ENCODE data around the gene MDM4.
"Not testable (repeated sequence)": the region's sequence is repeated elsewhere in the genome, so short reads cannot be mapped to it uniquely, and the experiment has no call there.

Gene MDM4

DNA sequence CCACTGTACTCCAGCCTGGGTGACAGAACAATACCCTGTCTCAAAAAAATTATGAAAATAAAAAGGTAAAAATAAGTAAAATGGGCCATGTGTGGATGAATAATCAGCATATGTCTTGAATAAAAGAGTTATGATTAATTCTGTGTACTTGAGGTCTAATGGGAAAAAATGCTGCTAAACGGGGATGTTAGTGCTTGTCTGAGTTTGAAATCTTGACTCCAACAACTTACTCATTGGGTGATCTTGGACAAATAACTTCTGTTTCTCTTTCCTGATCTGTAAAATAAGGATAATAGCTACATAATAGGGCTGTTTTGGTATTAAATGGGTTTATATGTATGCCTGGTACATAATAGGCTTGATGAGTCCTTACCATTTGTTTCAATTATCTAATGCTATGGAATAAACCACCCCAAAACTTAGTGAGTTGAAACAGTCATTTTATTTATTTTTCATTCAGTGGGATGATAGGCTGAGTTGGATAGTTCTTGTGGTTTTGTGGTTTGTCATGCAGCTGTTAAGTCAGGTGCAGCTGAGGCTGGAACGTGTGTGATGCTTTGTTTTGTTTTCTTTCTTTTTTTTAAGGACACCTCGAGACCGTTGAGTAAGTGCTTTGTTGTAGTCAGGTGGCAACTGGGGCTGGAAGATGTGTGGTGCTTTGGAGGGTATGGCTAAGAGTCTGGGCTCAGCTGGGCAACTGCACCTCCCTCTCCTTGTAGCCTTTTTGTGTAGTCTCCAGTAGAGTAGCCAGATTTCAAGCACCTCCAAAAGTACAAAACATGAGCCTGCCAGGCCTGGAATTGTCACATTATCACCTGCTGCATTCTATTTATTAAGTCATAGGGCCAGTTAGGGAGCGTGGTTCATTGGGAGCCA is 4.9 kb downstream of the MDM4 start:
- no peak for FAIRE-seq

DNA sequence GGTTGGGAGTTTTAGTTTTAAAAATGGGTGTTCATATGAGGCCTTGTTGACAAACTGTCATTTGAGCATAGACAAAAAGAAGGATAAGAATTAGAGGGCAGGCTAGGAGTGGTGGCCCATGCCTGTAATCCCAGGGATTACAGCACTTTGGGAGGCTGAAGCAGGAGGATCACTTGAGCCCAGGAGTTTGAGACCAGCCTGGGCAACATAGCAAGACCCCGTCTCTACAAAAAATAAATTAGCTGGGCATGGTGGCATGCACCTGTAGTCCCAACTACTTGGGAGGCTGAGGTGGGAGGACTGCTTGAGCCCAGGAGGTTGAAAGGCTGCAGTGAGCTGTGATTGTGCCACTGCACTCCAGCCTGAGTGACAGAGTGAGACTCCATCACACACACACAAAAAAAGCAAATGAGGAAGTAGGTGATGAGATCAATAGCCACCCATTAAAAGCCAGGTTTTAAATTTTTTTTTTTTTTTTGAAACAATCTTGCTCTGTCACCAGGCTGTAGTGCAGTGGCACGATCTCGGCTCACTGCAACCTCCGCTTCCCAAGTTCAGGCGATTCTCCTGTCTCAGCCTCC is 5.8 kb downstream of the MDM4 start:
- not testable (repeated sequence) for FAIRE-seq

DNA sequence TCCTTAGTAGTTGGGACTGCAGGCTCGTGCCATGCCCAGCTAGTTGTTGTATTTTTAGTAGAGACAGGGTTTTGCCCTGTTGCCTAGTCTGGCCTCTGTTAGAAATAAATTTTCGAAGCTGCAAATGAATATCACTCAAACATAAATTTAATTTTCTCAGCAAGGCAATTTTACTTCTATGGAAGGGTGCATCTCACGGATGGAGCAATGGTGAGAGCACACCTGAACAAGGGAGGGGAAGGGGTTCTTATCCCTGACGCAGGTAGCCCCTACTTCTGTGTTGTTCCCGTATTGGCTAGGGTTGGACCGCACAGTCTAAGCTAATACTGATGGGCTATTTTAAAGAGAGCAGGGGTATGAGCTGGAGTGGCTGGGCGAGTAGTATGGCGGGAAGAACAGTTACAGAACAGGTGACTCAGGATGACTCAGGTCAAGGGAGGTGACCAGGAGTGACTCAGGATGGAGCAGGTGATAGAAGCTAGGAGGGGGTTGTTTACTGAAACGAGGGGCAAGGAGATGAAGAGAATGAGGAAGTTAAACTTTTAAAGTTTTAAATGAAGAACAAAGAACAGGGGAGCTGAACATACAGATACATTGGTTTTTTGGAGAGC is 7.5 kb downstream of the MDM4 start:
- no peak for FAIRE-seq

DNA sequence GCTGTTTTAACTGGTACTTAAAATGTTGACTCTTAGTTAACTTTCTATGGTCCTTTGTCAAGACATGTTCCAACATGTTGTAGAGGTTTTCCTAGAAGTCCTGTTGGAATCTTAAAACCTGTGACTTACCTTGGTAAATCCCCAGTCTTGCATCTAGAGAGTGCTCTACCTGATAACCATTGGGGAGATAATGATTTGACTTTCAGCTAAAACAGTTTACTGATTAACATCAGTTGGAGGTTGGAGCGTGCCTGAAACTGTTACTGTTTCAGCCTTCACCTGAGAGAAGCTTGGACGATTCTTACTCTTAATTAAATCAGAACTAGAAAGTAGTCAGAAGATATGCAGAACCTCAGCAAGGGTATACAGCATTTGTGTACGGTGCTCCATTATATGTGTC is 8.8 kb downstream of the MDM4 start:
- no peak for FAIRE-seq

DNA sequence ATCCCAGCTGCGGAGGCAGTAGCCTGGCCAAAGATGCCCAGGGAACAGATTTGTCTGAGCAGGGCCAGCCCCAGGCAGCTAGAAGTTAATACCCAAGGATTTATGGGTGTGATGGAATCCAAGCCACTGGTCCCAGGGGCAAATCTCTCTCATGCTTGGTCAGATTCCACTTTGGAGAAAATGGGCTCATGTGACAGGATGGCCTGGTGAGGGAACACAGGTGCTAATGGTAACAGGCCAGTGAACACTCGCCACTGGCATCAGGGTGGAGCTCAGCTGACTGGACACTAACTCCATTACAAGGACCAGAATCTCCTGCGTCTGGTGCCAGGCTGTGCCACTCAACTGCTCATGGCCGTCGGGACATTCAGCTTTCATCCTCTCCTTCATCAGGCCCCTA is 12.0 kb downstream of the MDM4 start:
- no peak for FAIRE-seq

DNA sequence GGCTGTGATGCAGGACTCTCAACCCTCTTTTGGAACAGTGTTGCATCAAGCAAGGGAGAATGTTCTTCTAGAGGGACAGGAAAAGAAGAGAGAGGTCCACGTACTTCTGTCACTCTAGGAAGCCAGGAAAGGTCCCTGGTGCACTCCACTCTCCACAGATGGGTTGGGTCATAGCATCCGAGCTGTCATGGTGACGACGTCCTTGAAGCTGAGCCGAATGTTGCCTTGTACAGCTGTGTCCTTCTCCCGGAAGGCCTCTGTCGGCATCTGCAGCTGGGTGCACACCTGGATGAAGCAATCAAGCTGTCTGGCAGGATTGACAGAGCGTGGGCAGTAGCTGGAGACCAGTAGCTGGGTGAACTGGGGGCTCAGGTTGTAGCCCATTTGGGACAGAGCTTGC is 12.5 kb downstream of the MDM4 start:
- no peak for FAIRE-seq

DNA sequence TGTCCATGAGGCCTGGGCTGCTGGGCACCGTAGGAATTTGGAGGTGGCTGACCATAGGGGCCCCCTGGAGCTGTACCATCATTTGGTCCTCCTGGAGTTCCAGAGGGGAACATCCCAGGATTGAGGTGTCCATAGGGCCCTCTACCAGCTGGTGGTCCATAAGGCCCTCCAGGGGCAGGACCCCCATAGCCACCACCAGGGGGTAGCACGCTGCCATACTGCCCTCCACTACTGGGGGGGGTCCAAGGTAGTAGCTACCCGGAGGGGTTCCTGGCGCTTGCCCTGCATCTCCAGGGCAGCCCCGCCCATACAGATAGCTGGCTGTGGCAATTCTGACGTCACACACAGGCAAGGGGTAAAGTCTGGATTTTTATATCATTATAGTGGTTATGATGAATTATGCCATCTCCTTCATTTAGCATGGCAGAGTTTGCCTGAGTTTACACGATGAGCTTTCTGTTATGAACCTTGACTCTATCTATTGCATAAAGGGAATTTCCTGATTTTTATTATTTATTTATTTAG is 13.2 kb downstream of the MDM4 start:
- FAIRE-seq, result no peak

DNA sequence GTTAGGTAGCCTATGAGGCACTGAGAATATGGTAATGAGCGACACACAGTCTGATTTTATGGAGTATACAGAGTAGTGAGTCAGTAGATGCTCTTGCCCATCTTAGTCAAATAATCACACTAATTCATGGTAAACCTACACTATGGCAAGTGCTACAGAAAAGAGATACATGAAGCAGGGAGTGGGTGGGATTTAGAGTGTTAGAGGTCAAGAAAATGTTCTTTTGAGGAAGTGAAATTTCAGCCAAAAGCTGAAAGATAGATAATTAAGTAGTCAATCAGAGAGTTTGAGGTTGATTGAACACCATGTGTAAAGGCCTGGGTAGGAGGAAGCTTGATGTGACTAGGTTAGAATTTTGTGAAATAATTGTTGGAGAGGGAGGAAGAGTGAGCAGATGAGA is 14.7 kb downstream of the MDM4 start:
- no peak for FAIRE-seq

DNA sequence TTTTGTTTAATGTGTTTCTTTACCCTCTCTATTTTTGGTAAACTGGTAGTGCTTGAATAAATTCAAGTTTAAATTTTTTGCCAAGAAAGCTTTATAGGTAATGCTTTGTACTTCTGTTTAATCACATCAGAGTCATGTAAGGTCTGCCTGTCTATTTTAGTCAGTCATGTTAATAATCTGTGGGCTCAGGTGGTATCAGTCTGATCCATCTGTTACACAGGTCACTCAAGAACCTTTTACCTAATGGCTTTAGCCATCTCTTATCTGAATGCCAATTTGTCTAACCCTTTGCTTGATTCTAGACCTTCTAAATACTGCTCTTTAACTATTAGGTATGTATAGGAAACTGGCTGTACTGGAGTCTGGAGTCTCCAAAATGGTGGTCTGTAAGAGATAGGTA is 16.6 kb downstream of the MDM4 start:
- no peak for FAIRE-seq

DNA sequence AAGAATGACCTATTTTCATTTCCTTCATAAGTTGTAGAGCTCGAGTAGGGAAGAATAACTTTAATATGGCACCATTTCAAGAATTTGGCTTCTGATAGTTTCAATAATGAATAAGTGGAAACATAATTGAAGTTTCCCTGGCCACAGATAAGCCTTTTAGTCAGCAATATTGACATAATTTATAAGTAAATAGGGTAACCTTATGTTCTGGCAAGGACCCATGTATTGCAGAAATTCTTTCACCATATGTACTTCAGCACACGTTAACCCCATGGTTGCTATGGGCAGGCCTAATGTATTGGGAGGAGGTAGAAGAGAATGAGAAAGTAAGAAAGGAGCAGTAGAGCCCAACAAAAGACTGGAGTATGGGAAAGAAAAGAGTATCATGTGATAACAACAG is 25.4 kb downstream of the MDM4 start:
- no peak for FAIRE-seq

DNA sequence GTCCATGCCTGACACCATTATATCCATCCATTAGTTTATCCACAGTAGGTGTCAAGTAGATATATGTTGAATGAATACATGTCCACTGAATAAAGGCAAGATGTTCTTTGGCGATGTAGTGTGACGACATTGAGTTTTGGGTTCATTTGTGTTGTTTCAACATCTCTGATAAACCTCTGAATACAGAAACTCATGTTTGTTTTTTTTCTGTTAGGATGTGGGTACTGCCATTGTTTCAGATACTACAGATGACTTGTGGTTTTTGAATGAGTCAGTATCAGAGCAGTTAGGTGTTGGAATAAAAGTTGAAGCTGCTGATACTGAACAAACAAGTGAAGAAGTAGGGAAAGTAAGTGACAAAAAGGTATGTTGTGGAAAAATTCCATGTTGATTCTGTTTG is 28.1 kb downstream of the MDM4 start:
- FAIRE-seq, result no peak

DNA sequence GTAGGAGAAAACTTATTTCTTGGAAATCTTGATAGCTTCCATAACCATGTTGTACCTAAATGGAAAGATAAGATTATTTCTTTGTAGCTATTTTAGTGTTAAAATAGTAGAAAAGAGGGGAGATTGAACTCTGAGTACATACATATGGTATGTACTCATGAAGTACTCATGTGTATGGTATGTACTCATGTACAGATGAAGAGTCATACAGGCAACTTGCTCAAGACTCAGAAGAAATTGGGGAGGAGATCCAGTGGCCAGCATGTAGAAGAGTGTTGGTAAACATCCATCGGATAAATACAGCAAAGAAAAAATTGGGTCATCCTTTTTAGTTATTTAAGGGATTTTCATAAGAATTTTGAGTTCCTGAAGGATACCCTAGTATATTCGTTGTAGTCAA is 29.0 kb downstream of the MDM4 start:
- FAIRE-seq, result no peak

DNA sequence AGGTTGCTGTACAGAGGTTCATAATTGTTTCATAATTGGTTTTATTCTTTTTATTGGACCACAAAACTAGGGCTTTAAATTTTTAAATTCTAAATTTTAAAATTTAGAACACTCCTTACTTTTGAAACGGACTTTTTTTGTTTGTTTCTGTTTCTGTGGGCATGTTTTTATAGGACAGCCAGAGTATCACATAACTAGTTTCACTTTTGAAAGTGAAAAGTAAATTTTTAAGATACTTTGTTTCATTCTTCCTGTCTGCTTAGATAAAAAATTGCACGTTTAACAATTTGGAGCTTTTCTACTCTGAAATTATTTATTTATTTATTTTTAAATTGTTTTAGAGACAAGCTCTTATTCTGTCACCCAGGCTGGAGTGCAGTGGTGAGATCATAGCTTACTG is 29.7 kb downstream of the MDM4 start:
- FAIRE-seq, result no peak

DNA sequence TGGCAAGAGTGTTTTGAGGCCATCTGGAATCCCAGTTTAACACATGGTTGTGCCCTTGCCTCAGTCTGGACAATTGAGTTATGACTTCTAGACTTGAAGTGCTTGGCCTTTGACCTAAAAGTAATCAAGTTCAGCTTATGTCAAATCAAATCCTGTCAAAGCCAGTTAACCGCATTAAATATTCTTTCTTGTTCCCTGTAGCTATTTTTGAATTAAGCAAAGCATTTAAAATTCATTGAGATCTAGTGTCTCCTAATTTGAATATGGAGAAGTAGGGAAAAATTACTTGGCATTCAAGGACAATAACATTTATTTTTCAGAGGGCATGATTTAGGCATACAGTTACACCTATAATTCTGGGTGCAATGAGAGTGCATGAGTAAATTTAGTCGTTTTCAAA is 32.1 kb downstream of the MDM4 start:
- FAIRE-seq, result no peak

DNA sequence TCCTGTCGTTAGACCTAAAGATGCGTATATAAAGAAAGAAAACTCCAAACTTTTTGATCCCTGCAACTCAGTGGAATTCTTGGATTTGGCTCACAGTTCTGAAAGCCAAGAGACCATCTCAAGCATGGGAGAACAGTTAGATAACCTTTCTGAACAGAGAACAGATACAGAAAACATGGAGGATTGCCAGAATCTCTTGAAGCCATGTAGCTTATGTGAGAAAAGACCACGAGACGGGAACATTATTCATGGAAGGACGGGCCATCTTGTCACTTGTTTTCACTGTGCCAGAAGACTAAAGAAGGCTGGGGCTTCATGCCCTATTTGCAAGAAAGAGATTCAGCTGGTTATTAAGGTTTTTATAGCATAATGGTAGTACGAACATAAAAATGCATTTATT is 33.1 kb downstream of the MDM4 start:
- no peak for FAIRE-seq

DNA sequence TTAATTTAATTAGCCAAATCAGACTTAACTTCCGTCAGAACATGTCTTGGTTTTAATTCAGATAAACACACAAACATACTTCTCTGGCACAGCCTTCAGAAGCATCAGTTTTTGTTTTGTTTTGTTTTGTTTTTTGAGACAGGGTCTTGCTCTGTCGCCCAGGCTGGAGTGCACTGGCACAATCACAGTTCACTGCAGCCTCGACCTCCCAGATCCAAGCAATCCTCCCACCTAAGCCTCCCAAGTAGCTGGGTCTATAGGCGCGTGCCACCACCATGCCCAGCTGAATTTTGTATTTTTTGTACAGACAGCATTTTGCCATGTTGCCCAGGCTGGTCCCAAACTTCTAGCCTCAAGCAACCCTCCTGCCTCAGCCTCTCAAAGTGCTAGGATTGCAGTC is 34.7 kb downstream of the MDM4 start:
- FAIRE-seq, result no peak

DNA sequence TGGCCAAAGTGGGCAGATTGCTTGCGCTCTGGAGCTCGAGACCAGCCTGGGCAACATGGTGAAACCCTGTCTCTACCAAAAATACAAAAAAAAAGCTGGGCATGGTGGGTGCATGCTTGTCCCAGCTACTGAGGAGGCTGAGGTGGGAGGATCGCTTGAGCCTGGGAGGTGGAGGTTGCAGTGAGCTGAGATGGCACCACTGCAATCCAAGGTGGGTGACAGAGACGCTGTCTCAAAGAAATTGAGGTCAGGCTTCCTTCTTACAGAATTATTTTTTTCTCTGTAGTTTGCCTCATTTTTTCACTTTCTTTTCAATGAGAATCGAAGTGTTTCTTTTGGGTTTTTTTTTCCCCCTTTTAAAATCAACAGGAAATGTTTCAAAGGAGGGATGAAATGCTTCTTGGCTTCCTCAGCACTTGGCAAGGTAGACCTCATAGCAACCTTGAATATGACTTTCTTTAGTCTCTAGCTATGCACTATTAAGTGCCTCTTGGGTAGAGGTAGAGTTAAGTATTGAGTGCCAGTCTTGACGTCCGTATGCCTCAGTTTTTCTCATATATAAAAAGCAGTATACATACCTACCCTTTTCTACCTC is 40.3 kb downstream of the MDM4 start:
- FAIRE-seq, result no peak

DNA sequence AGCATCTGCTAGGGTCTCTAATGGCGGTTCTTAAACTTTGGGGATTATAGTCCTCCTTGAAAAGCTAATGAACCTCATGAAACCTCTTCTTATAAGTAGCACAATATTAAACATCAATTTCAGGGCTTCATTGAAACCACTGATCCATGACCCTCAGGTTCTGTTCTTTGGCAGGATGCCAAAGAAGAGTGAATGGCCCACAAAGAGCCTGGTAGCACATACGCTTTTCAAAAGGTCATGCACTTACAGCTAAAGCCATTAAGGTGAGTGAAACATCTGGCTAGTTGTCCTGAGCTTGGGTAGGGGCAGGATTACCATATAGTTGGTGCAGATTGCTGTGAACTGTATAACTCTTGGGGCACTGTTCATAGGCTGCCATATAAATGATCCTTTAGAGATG is 42.3 kb downstream of the MDM4 start:
- no peak for FAIRE-seq

DNA sequence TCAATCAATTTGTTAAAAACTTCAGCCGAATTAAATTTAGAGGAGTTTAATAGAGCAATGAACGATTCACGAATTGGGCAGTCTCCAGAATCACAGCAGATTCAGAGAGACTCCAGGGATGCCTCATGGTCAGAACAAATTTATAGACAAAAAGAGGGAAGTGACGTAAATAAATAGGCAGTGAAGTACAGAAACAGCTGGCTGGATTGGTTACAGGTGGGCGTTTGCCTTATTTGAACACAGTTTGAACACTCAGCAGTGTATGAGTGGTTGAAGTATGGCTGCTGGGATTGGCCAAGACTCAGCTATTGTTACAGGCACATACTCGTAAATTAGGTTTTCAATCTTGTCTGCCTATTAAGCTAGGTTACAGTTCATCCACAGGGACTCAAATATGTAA is 43.8 kb downstream of the MDM4 start:
- FAIRE-seq, result not testable (repeated sequence)

DNA sequence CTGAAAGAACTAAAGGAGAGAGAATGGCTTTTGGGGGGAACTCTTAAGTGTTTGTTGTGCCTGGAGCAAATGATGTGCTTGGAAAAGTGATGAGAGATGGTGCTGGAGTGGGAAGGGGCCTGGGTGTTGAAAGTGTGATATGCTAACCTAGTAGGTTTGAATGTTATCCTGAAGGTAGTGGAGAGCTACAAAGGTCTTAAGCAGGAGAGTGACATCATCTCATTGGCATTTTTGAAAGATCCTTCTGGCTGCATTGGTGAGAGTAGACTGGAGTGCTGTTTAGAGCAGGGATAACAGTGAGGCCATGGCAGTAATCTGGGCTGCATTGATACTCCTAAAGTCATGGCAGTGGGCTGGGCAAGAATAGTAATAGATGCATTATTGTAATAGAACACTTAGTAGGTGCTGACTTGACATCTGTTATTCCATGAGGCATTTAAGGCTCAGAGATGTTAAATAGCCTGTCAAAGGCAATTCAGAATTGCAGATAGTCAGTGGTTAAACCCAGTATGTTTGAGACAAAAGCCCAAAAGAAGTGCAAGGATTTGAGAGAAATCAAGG is 44.5 kb downstream of the MDM4 start:
- FAIRE-seq, result no peak

DNA sequence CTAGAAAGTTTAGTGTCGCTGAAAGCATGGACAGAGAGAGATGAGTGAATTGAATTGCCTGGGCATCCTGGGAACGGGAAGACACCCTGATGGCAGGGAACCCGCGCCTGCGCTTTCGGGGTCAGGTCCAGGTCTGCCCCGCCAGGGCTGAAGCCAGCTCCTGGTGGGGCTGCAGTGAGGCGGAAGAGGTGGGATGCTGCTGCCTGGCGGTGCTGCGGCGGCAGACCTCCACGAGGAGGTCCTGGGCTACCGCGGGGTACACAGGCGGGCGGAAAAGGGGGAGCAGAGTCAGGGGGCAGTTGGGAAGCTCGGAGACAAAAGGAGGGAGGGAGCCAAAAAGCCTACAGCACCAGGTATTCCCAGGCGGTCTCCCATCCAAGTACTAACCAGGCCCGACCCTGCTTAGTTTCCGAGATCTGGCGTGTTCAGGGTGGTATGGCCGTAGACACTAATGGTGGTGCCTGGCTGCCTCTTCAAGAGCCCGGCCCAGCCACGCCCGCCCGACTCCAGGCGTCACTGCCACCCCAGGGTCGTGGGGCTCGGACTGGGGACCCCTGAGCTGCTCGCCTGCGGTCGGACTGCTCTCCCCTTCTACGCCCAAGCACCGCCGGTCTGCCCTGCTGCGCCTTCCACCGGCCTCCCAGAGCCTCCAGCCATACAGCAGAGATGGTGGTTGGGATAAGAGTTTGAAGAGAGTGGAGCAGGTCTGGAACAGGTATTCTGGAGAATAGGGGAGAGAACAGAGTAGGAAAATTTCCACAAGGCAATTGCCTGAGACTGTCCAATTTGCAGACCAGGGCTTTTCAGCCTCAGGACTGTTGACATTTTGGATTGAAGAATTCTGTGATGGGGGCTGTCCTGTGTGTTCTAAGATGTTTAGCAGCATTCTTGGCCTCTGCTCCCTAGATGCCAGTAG is 46.1 kb downstream of the MDM4 start:
- FAIRE-seq, result no peak

DNA sequence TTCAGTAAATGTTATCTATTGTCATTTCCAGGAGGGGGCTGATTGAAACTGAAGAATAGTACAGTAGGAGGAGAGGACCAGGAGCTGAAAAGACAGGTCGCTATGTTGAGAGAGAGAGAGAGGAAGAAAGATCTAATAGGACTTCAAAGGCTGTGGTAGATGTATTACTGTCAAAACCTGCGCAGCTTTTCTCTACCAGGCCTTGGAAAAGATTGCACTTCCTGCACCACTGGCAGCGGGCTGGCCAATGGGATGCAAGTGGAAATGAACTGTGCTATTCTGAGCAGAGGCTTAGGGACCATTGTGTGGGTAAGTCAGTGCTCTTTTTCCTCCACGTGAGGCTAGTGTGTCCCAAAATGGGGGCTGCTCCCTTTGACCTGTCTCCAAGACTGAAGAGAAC is 47.1 kb downstream of the MDM4 start:
- no peak for FAIRE-seq

All from TTC549 (cell line).